Loucy (cell line): ENCODE data around the gene ZNF362.
A peak's percentile ranks its signal among the peaks of the same experiment; 100 is the strongest.

Experiments
- H2AFZ ChIP-seq: fragments of 200-600 bp; sonication (generic); 2 replicates; pipeline ENCODE4 v1.6.0; 2016; ENCODE audit warnings: antibody characterized with exemption, mild to moderate bottlenecking, low read length, moderate library complexity
- H3F3A ChIP-seq: fragments of 200-600 bp; 2 replicates; pipeline ENCODE4 v1.6.0; 2016; ENCODE audit warnings: antibody characterized with exemption, low read depth, mild to moderate bottlenecking
- H3K27me3 ChIP-seq: fragments of 200-600 bp; sonication (generic); 2 replicates; pipeline ENCODE4 v1.6.1; 2014; ENCODE audit warnings: low read length, mild to moderate bottlenecking; ENCODE audit not compliant: insufficient read depth, poor library complexity, severe bottlenecking
- H3K36me3 ChIP-seq: fragments of 200-600 bp; sonication (generic); 2 replicates; pipeline ENCODE4 v1.6.1; 2016; ENCODE audit warnings: low read length; ENCODE audit not compliant: insufficient read depth
- H3K4me1 ChIP-seq: fragments of 200-600 bp; sonication (generic); 2 replicates; pipeline ENCODE4 v1.5.1; 2014; ENCODE audit warnings: low read length, mild to moderate bottlenecking; ENCODE audit not compliant: insufficient read depth, poor library complexity, severe bottlenecking
- H3K4me2 ChIP-seq: fragments of 200-600 bp; sonication (generic); 2 replicates; pipeline ENCODE4 v1.6.0; 2014; ENCODE audit warnings: antibody characterized with exemption, low read length, low read depth, mild to moderate bottlenecking; ENCODE audit not compliant: poor library complexity, severe bottlenecking
- H3K4me3 ChIP-seq: fragments of 200-600 bp; sonication (generic); 2 replicates; pipeline ENCODE4 v1.5.1; 2014; ENCODE audit warnings: low read length, mild to moderate bottlenecking, mixed read lengths; ENCODE audit not compliant: poor library complexity, severe bottlenecking
- H3K79me2 ChIP-seq: fragments of 200-600 bp; sonication (generic); 2 replicates; pipeline ENCODE4 v1.6.1; 2014; ENCODE audit warnings: low read length; ENCODE audit not compliant: insufficient read depth
- H3K9ac ChIP-seq: fragments of 200-600 bp; sonication (generic); 2 replicates; pipeline ENCODE4 v1.6.0; 2014; ENCODE audit warnings: mild to moderate bottlenecking, low read depth, low read length, moderate library complexity; ENCODE audit not compliant: poor library complexity, severe bottlenecking
- H3K9me2 ChIP-seq: fragments of 200-600 bp; sonication (generic); replicated peaks from 2 replicates; pipeline ENCODE4 v1.6.1; 2016; ENCODE audit warnings: low read depth, low read length, mixed read lengths
- H3K9me3 ChIP-seq: fragments of 200-600 bp; sonication (generic); 2 replicates; pipeline ENCODE4 v1.6.1; 2014; ENCODE audit warnings: mild to moderate bottlenecking, antibody characterized with exemption, low read length, low read depth; ENCODE audit not compliant: insufficient read depth
- H4K20me1 ChIP-seq: fragments of 200-600 bp; sonication (generic); 2 replicates; pipeline ENCODE4 v1.6.0; 2014; ENCODE audit warnings: antibody characterized with exemption, low read length, mild to moderate bottlenecking; ENCODE audit not compliant: insufficient read depth, poor library complexity, severe bottlenecking
- CTCF ChIP-seq: fragments of 200-600 bp; sonication (generic); conservative IDR thresholded peaks from 2 replicates; pipeline ENCODE4 v1.5.1; 2014; ENCODE audit warnings: mild to moderate bottlenecking, antibody characterized with exemption, low read length
- EZH2phosphoT487 ChIP-seq: fragments of 200-600 bp; IDR thresholded peaks from 2 replicates; pipeline ENCODE4 v1.6.1; 2018; ENCODE audit warnings: antibody characterized with exemption, mild to moderate bottlenecking, moderate library complexity, borderline replicate concordance

The ZNF362 gene

GRCh38 chr1:33257772-33258712 is 1.8 kb downstream of the ZNF362 start:
- Histone ChIP-seq H2AFZ (no peak overlapping the region), H3K4me2 (peak overlapping the region; percentile 96), H3K9ac (peak overlapping the region; percentile 100), H3K4me3 (peak overlapping the region; percentile 99), H3K9me2 (no peaks in the 10 kb centered on the region), H4K20me1 (peaks cover 40% of the 10 kb centered on the region), H3K4me1 (peaks cover 48% of the 10 kb centered on the region), H3K36me3 (peaks cover 2% of the 10 kb centered on the region; the same call in 1 of the 2 replicates), H3F3A (no peaks in the 10 kb centered on the region), H3K9me3 (no peaks in the 10 kb centered on the region), H3K79me2 (peaks cover 59% of the 10 kb centered on the region), H3K27me3 (no peaks in the 10 kb centered on the region)
- TF ChIP-seq EZH2phosphoT487 = no peak
- TF ChIP-seq CTCF = no peak

GRCh38 chr1:33258788-33259274 is 2.5 kb downstream of the ZNF362 start:
- H3K27me3 ChIP-seq = no peaks in the 10 kb centered on the region
- H3K9me2 ChIP-seq = no peaks in the 10 kb centered on the region
- H3K4me2 ChIP-seq = peak overlapping the region; percentile 96
- no peak overlapping the region for H2AFZ ChIP-seq
- H3K79me2 ChIP-seq = peaks cover 61% of the 10 kb centered on the region
- peaks cover 40% of the 10 kb centered on the region for H4K20me1 ChIP-seq
- peaks cover 2% of the 10 kb centered on the region; the same call in 1 of the 2 replicates for H3K36me3 ChIP-seq
- H3K9ac ChIP-seq = peak overlapping the region; percentile 100
- TF ChIP-seq CTCF = no peak
- peaks cover 48% of the 10 kb centered on the region for H3K4me1 ChIP-seq
- H3K9me3 ChIP-seq = no peaks in the 10 kb centered on the region
- H3F3A ChIP-seq = no peaks in the 10 kb centered on the region
- H3K4me3 ChIP-seq = peak overlapping the region; percentile 99

GRCh38 chr1:33259879-33260278 is 3.6 kb downstream of the ZNF362 start:
- Histone ChIP-seq H3K4me1 (peaks cover 48% of the 10 kb centered on the region), H2AFZ (no peak overlapping the region), H3K9ac (peak overlapping the region; percentile 100), H3K4me2 (peak overlapping the region; percentile 96), H3K79me2 (peaks cover 65% of the 10 kb centered on the region), H3K36me3 (peaks cover 2% of the 10 kb centered on the region; the same call in 1 of the 2 replicates), H3F3A (no peaks in the 10 kb centered on the region), H3K9me2 (no peaks in the 10 kb centered on the region), H4K20me1 (peaks cover 40% of the 10 kb centered on the region), H3K27me3 (no peaks in the 10 kb centered on the region), H3K4me3 (no peak overlapping the region), H3K9me3 (no peaks in the 10 kb centered on the region)
- TF ChIP-seq CTCF (no peak), EZH2phosphoT487 (no peak)
